DOHH2 (cell line): ENCODE results near the gene PSMG3.
A peak's percentile ranks its signal among the peaks of the same experiment; 100 is the strongest.

ENCODE experiments used
- H3F3A ChIP-seq: fragments of 200-600 bp; sonication (generic), shearing (Covaris generic); 2 replicates; pipeline ENCODE4 v1.6.0; 2016; ENCODE audit warnings: antibody characterized with exemption, mild to moderate bottlenecking; ENCODE audit not compliant: control insufficient read depth, insufficient read depth
- H3K27ac ChIP-seq: fragments of 200-600 bp; sonication (generic); 2 replicates; pipeline ENCODE4 v1.5.1; 2014; ENCODE audit warnings: low read depth, mild to moderate bottlenecking, low read length, moderate library complexity
- H3K27me3 ChIP-seq: fragments of 200-600 bp; sonication (generic); 2 replicates; pipeline ENCODE4 v1.6.1; 2014; ENCODE audit warnings: mild to moderate bottlenecking, low read length, mixed read lengths; ENCODE audit not compliant: control insufficient read depth
- H3K36me3 ChIP-seq: fragments of 200-600 bp; sonication (generic); 2 replicates; pipeline ENCODE4 v1.6.1; 2014; ENCODE audit warnings: mild to moderate bottlenecking, low read length, moderate library complexity, mixed read lengths; ENCODE audit not compliant: control insufficient read depth
- H3K4me1 ChIP-seq: fragments of 200-600 bp; sonication (generic); 2 replicates; pipeline ENCODE4 v1.6.1; 2014; ENCODE audit warnings: mild to moderate bottlenecking, low read length, mixed read lengths; ENCODE audit not compliant: control insufficient read depth
- H3K4me2 ChIP-seq: fragments of 200-600 bp; sonication (generic); 2 replicates; pipeline ENCODE4 v1.6.0; 2014; ENCODE audit warnings: mild to moderate bottlenecking, low read length, moderate library complexity
- H3K4me3 ChIP-seq: fragments of 200-600 bp; sonication (generic); 2 replicates; pipeline ENCODE4 v1.5.1; 2014; ENCODE audit warnings: mild to moderate bottlenecking, low read length, mixed read lengths
- H3K79me2 ChIP-seq: fragments of 200-600 bp; sonication (generic); 2 replicates; pipeline ENCODE4 v1.6.1; 2014; ENCODE audit warnings: mild to moderate bottlenecking, low read length, mixed read lengths; ENCODE audit not compliant: control insufficient read depth
- H3K9me2 ChIP-seq: fragments of 200-600 bp; sonication (generic); replicated peaks from 2 replicates; pipeline ENCODE4 v1.6.1; 2014; ENCODE audit warnings: mild to moderate bottlenecking, low read length, mixed read lengths; ENCODE audit not compliant: control insufficient read depth
- H3K9me3 ChIP-seq: fragments of 200-600 bp; sonication (generic); 2 replicates; pipeline ENCODE4 v1.6.1; 2014; ENCODE audit warnings: antibody characterized with exemption, low read length, mixed read lengths; ENCODE audit not compliant: control insufficient read depth, insufficient read depth
- H4K20me1 ChIP-seq: fragments of 200-600 bp; sonication (generic); 2 replicates; pipeline ENCODE4 v1.6.0; 2014; ENCODE audit warnings: low read depth, mild to moderate bottlenecking, antibody characterized with exemption, low read length, moderate library complexity; ENCODE audit not compliant: control insufficient read depth, insufficient read depth
- CTCF ChIP-seq: fragments of 200-600 bp; sonication (generic); IDR thresholded peaks from one replicate; pipeline ENCODE4 v1.5.1; 2014; ENCODE audit warnings: antibody characterized with exemption, mild to moderate bottlenecking, low read depth, low read length; ENCODE audit not compliant: poor library complexity, severe bottlenecking
- EZH2phosphoT487 ChIP-seq: fragments of 200-600 bp; sonication (generic); IDR thresholded peaks from 2 replicates; pipeline ENCODE4 v1.6.1; 2017; ENCODE audit warnings: borderline replicate concordance, mild to moderate bottlenecking, antibody characterized with exemption, low read length, moderate library complexity, mixed read lengths

PSMG3 gene

GRCh38 chr7:1546274-1546908 is 23.4 kb downstream of the PSMG3 start:
- Histone ChIP-seq H3K4me2 (no peak overlapping the region), H3K9me3 (no peaks in the 10 kb centered on the region), H3F3A (peaks cover 3% of the 10 kb centered on the region), H3K9me2 (no peaks in the 10 kb centered on the region), H3K79me2 (no peaks in the 10 kb centered on the region), H4K20me1 (no peaks in the 10 kb centered on the region), H3K36me3 (peaks cover 31% of the 10 kb centered on the region), H3K27me3 (no peaks in the 10 kb centered on the region), H3K4me3 (no peak overlapping the region), H3K4me1 (peaks cover 8% of the 10 kb centered on the region; the same call in 1 of the 2 replicates), H3K27ac (no peak overlapping the region)
- TF ChIP-seq CTCF (no peak), EZH2phosphoT487 (no peak)

- Histone ChIP-seq H3K9me3 (no peaks in the 10 kb centered on the region), H3K27me3 (no peaks in the 10 kb centered on the region), H3K4me1 (peaks cover 8% of the 10 kb centered on the region; the same call in 1 of the 2 replicates), H3F3A (peaks cover 3% of the 10 kb centered on the region), H4K20me1 (0 out of 2 replicates have a peak, but pooled peaks cover 3% of the 10 kb centered on the region), H3K27ac (no peak overlapping the region), H3K79me2 (no peaks in the 10 kb centered on the region), H3K36me3 (peaks cover 39% of the 10 kb centered on the region), H3K9me2 (no peaks in the 10 kb centered on the region), H3K4me2 (no peak overlapping the region), H3K4me3 (no peak overlapping the region)
- peak; percentile 47 for TF ChIP-seq CTCF
- no peak for TF ChIP-seq EZH2phosphoT487
These were observed 24.2 kb downstream of the PSMG3 start for GRCh38 chr7:1545417-1546246.

- no peak overlapping the region for H3K27ac ChIP-seq
- no peak for TF ChIP-seq CTCF
- no peak for TF ChIP-seq EZH2phosphoT487
These were observed 24.9 kb downstream of the PSMG3 start for GRCh38 chr7:1544896-1545416.

More at GRCh38 chr7:1544896-1545416, 24.9 kb downstream of the PSMG3 start:
- Histone ChIP-seq H3K9me3 (no peaks in the 10 kb centered on the region), H3K27me3 (no peaks in the 10 kb centered on the region), H3K79me2 (0 out of 2 replicates have a peak, but pooled peaks cover under 1% of the 10 kb centered on the region), H3K4me2 (no peak overlapping the region), H3K4me3 (no peak overlapping the region), H3K36me3 (peaks cover 43% of the 10 kb centered on the region), H3F3A (peaks cover 3% of the 10 kb centered on the region), H3K9me2 (no peaks in the 10 kb centered on the region), H3K4me1 (peaks cover 8% of the 10 kb centered on the region; the same call in 1 of the 2 replicates), H4K20me1 (0 out of 2 replicates have a peak, but pooled peaks cover 3% of the 10 kb centered on the region)
